Inflammatory macrophage treated with lipopolysaccharide for 1 hour (primary cell): ENCODE data around the gene ZZZ3.
"Not testable (repeated sequence)": the region's sequence is repeated elsewhere in the genome, so short reads cannot be mapped to it uniquely, and the experiment has no call there.

ENCODE experiments used
- DNase-seq, 2 donors: peaks; one replicate each; pipeline ENCODE4 v3.0.0-alpha.2; 2020 to 2022

The ZZZ3 gene

GRCh38 chr1:77668924-77669449, 13.5 kb downstream of the ZZZ3 start:
- DNase-seq = no peak

GRCh38 chr1:77664939-77665516, 17.4 kb downstream of the ZZZ3 start:
- no peak for DNase-seq

- DNase-seq = no peak
Observed at GRCh38 chr1:77661696-77662095, 20.8 kb downstream of the ZZZ3 start.

- DNase-seq = no peak
Observed at GRCh38 chr1:77659879-77660593, 22.4 kb downstream of the ZZZ3 start.

- DNase-seq = no peak
Observed at GRCh38 chr1:77658271-77658670, 24.2 kb downstream of the ZZZ3 start.

GRCh38 chr1:77655431-77655974, 27.0 kb downstream of the ZZZ3 start:
- DNase-seq = no peak

GRCh38 chr1:77652970-77653516, 29.4 kb downstream of the ZZZ3 start:
- DNase-seq = no peak

- no peak for DNase-seq
Observed at GRCh38 chr1:77652268-77652667, 30.2 kb downstream of the ZZZ3 start.

GRCh38 chr1:77649127-77649526, 33.3 kb downstream of the ZZZ3 start:
- no peak for DNase-seq

- DNase-seq = not testable (repeated sequence)
Observed at GRCh38 chr1:77646224-77646623, 36.2 kb downstream of the ZZZ3 start.

- no peak for DNase-seq
Observed at GRCh38 chr1:77643456-77643855, 39.0 kb downstream of the ZZZ3 start.

- DNase-seq = no peak
Observed at GRCh38 chr1:77642941-77643340, 39.5 kb downstream of the ZZZ3 start.

GRCh38 chr1:77642196-77642595, 40.3 kb downstream of the ZZZ3 start:
- DNase-seq = no peak

- no peak for DNase-seq
Observed at GRCh38 chr1:77639557-77640069, 42.8 kb downstream of the ZZZ3 start.

GRCh38 chr1:77639056-77639455, 43.4 kb downstream of the ZZZ3 start:
- DNase-seq = no peak

- no peak for DNase-seq
Observed at GRCh38 chr1:77636864-77637263, 45.6 kb downstream of the ZZZ3 start.
